ENCODE results near the gene XXYLT1. TPM values are rescaled to one million over a fixed set of nuclear protein-coding genes. Genes with fewer than 3 reads are reported as not detected.

The XXYLT1 gene
- total RNA-seq, 1 donor: 29.4 TPM

DNA sequence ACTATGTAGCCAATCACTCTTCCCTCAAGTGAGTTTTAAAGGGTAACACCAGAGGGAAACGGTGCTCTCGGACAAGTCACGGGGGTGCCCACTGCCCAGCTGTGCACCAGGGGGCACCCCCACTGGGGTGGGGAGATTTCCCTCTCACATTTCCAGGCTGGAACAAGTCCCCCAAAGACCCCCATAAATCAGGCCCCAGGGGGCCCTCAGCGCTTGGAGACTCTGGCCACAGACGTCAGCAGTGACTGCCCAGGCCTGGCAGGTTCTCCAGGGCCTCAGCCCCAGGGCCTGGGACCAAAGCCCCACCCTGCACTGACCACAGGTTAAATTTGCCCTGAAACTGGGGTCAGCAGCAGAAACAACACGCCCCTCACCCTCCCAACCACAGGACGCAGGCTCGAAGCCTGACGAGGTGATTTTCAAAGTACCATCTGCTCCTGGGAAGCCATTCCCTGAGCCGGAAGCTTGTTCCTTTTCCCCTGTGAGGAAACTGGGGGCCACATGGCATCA lies 17.0 kb downstream of the XXYLT1 start:
- DNase-seq (ENCODE audit: low read depth in 2 of 3, low spot score in 2 of 3): no peak

DNA sequence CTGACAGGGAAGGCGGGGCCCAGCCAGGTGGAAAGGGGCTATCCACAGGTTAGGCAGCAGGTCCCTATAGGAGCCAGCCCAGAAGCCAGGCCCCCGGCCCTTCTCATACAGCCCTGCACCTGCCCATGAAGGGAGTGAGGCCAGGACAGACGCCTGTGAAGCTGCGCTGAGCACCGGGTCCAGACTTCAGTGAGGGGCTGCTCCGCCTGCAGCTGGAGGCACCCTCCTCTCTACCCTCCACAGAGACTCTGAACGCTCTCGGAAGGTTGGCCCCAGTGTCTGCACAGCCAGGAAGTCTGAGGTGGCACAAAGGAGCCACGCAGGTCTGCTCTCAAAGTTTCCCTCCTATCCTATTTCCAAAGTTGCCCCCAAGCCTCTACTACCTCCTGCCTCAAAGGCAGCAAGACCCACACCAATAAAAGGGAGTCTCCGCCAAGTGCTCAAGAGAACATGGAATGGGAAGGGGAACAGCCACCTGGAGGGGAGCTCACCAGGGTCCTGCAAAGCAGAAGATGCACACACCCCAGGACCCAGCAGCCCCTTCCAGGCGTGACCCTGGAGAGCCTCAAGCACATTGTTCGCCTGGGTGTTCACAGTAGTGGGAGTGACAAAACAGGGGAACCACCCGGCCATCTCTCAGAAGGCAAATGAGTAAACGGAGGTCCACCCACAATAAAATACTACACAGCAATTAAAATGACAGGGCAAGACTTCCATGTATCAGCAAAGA lies 19.5 kb downstream of the XXYLT1 start:
- DNase-seq (ENCODE audit: low read depth in 2 of 3, low spot score in 2 of 3): no peak

- DNase-seq (ENCODE audit: low read depth in 2 of 3, low spot score in 2 of 3): peak in 2 of 3 donors; percentile 78 to 83
Measured at GRCh38 chr3:195250473-195251251, 20.3 kb downstream of the XXYLT1 start.

DNA sequence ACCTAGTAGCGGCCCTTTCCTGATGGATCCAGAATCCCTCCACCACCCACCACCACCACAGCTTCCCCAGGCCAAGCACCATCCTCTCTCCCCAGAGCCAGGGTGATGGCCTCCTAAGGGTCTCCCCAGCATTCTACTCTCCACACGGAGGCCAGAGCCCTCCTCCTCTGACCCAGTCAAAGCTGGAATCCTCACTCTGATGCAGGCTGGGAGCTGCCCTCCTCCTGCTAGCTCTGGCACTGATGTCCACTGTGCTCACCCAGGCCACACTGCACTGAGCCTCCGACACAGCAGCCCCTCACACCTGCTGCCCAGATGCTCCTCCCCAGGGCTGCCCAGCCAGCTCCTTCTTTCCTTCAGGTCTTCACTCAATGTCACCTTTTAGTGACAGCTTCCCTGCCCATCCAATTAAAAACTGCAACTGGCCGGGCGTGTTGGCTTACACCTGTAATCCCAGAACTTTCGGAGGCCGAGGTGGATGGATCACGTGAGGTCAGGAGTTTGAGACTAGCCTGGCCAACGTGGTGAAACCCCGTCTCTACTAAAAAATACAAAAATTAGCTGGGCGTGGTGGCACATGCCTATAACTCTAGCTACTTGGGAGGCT lies 21.0 kb downstream of the XXYLT1 start:
- DNase-seq (ENCODE audit: low read depth in 2 of 3, low spot score in 2 of 3): no peak

DNA sequence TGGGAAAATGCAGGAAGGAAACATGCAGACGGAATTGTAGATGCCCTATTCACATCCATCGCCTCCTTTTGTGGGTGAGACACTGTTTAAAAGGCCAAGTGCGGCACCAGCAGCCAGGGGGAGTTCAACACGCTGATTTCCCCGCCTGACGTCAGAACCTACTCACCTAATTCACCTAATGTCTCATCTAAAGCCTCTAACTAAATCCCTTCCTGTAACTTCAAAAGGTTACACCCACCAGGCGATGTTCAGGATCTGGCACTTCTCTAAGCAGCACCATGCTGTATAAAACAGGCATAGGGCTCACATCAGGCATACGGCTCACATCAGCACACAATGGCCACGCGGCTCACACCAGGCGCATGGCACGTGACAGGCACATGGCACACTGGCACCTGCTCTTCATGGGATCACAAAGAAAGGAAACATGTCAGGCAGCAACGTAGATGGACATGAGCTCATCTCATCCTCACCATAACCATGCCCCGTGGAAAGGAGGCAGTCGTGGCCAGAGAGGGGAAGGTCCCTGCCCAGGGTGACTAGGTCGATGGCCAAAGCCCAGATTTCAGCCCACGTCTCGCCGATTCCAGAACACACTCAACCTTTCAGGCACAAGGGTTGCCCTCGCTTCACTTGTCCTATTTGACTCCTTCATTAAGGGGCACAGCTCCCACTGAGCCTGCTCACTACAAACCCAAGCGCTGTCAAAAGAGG lies 21.7 kb downstream of the XXYLT1 start:
- no peak for DNase-seq (ENCODE audit: low read depth in 2 of 3, low spot score in 2 of 3)

DNA sequence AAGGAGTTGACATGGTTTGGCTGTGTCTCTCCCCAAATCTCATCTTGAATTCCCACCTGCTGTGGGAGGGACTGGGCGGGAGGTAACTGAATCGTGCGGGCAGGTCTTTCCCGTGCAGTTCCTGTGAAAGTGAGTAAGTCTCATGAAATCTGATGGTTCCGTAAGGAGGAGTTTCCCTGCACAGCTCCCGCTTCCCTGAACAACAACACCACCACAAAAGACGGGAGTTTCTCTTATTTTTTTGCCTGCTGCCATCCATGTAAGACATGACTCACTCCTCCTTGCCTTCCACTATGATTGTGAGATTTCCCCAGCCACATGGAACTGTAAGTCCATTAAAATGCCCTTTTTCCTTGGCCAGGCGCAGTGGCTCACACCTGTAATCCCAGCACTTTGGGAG lies 22.7 kb downstream of the XXYLT1 start:
- no peak for DNase-seq (ENCODE audit: low read depth in 2 of 3, low spot score in 2 of 3)

DNA sequence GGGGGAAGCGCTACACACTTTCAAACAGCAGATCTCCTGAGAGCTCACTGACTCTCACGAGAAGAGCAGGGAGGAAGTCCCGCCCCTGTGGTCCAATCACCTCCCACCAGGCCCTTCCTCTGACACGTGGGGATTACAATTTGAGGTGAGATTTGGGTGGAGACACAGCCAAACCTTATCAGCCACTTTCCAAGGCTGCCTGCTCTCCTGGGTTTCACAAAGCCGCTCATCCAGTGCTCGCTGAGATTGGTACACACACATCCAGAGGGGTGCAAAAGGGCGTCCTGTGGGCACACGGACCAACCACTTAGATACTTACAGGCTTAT lies 23.1 kb downstream of the XXYLT1 start:
- peak in 1 of 3 donors; percentile 36 for DNase-seq (ENCODE audit: low read depth in 2 of 3, low spot score in 2 of 3)

GRCh38 chr3:195247086-195247862 lies 23.7 kb downstream of the XXYLT1 start:
- no peak for DNase-seq (ENCODE audit: low read depth in 2 of 3, low spot score in 2 of 3)

GRCh38 chr3:195246581-195246995 lies 24.4 kb downstream of the XXYLT1 start:
- DNase-seq (ENCODE audit: low read depth in 2 of 3, low spot score in 2 of 3): no peak

- no peak for DNase-seq (ENCODE audit: low read depth in 2 of 3, low spot score in 2 of 3)
Measured at GRCh38 chr3:195245531-195245951, 25.4 kb downstream of the XXYLT1 start.

DNA sequence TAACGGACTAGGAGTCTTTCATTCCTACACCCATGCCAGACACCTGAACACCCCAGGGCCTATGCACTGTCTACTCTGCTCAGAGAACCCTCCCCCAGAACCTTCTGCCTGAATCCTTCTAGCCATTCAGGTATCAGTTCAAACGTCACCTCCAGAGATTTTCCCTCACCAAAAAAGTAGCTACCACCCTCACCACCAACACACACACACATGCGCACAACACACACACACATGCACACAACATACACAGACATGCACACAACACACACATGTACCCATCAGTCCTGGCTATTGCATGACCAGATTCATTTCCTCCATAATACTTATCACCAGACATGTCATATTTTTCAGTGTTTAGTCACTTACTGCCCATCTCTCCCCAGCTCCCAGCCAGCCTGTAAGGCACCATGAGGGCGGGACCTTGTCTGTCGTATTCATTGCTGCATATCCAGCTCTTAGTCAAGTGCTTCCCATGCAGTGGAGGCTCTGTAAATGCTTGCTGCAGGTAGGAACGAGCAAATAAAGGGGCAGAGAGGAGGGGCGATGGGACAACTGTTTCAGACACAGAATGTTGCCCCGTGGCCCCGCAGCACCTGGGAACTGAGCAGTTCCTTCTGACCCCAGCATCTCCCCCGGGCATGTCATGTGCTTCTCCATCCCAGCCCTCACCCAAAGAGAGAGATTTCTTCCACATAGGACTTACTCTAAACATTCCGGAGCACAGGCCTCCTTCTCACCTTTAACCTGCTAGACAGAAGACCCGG lies 29.2 kb downstream of the XXYLT1 start:
- no peak for DNase-seq (ENCODE audit: low read depth in 2 of 3, low spot score in 2 of 3)

DNA sequence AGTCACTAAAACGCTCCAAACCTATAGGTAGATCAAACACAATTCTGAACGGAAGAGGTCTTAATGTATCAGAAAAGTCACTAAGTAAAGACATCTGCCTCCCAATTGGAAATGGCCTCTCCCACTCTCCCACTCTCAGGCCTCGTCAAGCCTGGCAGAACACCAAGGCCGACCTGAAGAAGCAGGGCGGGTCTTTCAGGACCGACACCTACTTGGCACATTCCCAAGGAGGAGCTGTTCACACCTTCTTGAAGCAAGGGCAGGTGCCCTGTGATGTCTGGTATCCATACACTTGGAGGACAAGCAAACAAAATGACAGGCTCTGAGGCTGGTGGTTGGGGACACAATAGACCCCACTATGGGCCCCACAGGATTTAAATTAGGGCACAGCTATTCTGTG lies 30.0 kb downstream of the XXYLT1 start:
- DNase-seq (ENCODE audit: low read depth in 2 of 3, low spot score in 2 of 3): no peak

GRCh38 chr3:195240171-195240701 lies 30.7 kb downstream of the XXYLT1 start:
- no peak for DNase-seq (ENCODE audit: low read depth in 2 of 3, low spot score in 2 of 3)

DNA sequence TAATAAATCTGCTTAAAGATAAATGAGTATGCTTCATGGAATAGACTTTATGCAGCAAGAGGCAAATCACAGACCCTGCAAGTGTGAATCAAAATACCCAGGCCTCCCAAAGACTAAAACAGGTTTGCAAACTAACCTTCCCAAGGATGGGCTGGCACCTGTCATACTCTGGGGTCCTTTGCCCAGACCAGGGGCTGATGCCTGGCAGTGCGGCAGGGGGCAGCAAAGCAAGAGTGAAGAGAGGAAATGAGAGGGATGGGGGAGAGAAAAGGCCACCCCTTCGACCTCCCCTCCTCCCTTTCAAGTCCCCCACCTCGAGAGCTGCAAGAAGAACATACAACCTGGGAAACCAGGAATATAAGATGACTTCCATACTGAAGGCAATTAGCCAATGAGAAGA lies 31.8 kb downstream of the XXYLT1 start:
- no peak for DNase-seq (ENCODE audit: low read depth in 2 of 3, low spot score in 2 of 3)

DNA sequence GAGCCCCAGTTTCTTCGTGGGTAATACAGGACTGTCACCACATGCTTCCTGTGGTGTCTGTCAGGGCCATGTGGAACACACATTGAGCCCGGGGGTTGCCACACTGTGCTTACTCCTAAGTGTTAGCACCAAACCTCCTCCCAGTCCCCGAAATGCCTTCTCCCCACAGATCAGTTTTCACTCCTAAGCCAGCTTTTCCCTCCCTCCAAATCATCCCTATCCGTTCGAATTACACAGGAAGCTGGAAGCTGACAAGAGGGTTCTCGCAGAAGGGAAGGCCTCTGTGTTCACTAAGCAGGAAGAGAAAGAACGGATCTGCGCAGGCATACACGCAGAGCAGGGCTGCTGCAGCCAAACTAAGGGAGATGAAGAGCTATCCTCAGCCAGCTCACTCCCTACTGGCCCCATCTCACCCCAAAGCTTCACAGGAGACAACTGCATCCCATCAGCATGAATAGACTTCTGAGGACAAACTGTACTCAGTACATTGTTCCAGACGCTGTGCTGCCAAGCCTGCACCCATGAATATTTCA lies 32.3 kb downstream of the XXYLT1 start:
- no peak for DNase-seq (ENCODE audit: low read depth in 2 of 3, low spot score in 2 of 3)

- DNase-seq (ENCODE audit: low read depth in 2 of 3, low spot score in 2 of 3): no peak
Measured at GRCh38 chr3:195238081-195238571, 32.8 kb downstream of the XXYLT1 start.

DNA sequence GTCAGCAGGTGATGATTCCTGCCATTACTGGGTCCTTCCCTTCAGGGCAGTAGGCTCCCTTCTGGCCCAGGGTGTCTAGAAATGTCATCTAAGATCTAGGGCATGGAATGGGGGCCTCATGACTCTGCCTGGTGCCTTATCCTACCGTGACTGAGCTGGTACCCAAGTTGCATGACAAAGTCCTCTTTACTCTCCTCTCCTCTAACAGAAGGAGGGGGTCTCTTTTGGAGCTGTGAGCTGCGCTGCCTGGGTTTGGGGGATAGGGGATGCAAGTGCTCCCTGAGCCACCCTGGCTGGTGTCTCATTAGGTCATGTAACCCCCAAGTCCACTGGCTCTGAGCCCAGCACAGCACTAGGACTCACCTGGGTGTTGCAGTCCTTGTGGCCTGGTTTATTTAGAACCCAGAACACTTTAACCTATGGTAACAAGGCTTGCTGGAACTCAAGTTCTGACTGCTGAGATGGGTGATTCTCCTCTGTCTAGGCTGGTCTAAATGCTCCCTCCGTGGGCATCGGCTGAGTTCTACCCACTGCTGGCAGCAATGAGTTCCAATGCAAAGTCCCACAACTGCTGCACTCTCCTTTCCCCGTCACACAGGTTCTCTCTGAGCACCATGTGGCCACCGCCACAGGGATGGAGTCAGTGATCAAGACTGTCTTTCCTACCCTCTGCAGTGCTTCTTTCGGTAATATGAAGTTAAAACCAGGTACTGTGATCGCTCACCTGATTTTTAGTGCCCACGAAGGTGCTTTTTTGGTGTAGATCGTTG lies 34.0 kb downstream of the XXYLT1 start:
- no peak for DNase-seq (ENCODE audit: low read depth in 2 of 3, low spot score in 2 of 3)

All from hematopoietic multipotent progenitor cell (in vitro differentiated cells).